OCI-LY1 (cell line): Measurements from ENCODE around the gene FILIP1.

ENCODE experiments used
- H2AFZ ChIP-seq: fragments of 200-600 bp; sonication (generic), shearing (Covaris generic); 2 replicates; pipeline ENCODE4 v1.6.0; 2014; ENCODE audit warnings: antibody characterized with exemption, mild to moderate bottlenecking, low read length
- H3F3A ChIP-seq: fragments of 200-600 bp; sonication (generic), shearing (Covaris generic); 2 replicates; pipeline ENCODE4 v1.6.0; 2014; ENCODE audit warnings: mild to moderate bottlenecking, antibody characterized with exemption, low read length, moderate library complexity; ENCODE audit not compliant: insufficient read depth
- H3K27ac ChIP-seq: fragments of 200-600 bp; sonication (generic); 2 replicates; pipeline ENCODE4 v1.5.1; 2014; ENCODE audit warnings: low read length, mixed run types, mild to moderate bottlenecking, low read depth; ENCODE audit not compliant: poor library complexity, severe bottlenecking
- H3K27me3 ChIP-seq: fragments of 200-600 bp; sonication (generic); 2 replicates; pipeline ENCODE4 v1.6.0; 2014; ENCODE audit warnings: antibody characterized with exemption, mild to moderate bottlenecking, low read length, moderate library complexity; ENCODE audit not compliant: insufficient read depth
- H3K36me3 ChIP-seq: fragments of 200-600 bp; sonication (generic); 2 replicates; pipeline ENCODE4 v1.6.1; 2014; ENCODE audit warnings: mild to moderate bottlenecking, antibody characterized with exemption, low read length, moderate library complexity, mixed read lengths; ENCODE audit not compliant: insufficient read depth
- H3K4me1 ChIP-seq: fragments of 200-600 bp; sonication (generic); 2 replicates; pipeline ENCODE4 v1.5.1; 2014; ENCODE audit warnings: mild to moderate bottlenecking, low read length, moderate library complexity; ENCODE audit not compliant: insufficient read depth, severe bottlenecking
- H3K4me2 ChIP-seq: fragments of 200-600 bp; sonication (generic), shearing (Covaris generic); 2 replicates; pipeline ENCODE4 v1.6.1; 2014; ENCODE audit warnings: low read length
- H3K4me3 ChIP-seq: fragments of 200-600 bp; sonication (generic); 2 replicates; pipeline ENCODE4 v1.5.1; 2014; ENCODE audit warnings: low read length, low read depth, mild to moderate bottlenecking, mixed read lengths; ENCODE audit not compliant: poor library complexity, severe bottlenecking
- H3K79me2 ChIP-seq: fragments of 200-600 bp; shearing (Covaris generic); 2 replicates; pipeline ENCODE4 v1.6.1; 2016; ENCODE audit warnings: mixed run types, low read length, mixed read lengths; ENCODE audit not compliant: insufficient read depth
- H3K9ac ChIP-seq: fragments of 200-600 bp; sonication (generic), shearing (Covaris generic); 2 replicates; pipeline ENCODE4 v1.6.1; 2014; ENCODE audit warnings: mild to moderate bottlenecking, low read length, mixed read lengths
- H3K9me2 ChIP-seq: fragments of 200-600 bp; sonication (generic), shearing (Covaris generic); 2 replicates; pipeline ENCODE4 v1.6.1; 2014; ENCODE audit warnings: low read depth, mild to moderate bottlenecking, low read length, mixed read lengths
- H3K9me3 ChIP-seq: fragments of 200-600 bp; shearing (Covaris generic); 2 replicates; pipeline ENCODE4 v1.6.1; 2014; ENCODE audit warnings: low read length, mixed read lengths
- H4K20me1 ChIP-seq: fragments of 200-600 bp; sonication (generic), shearing (Covaris generic); 2 replicates; pipeline ENCODE4 v1.6.0; 2016; ENCODE audit warnings: mild to moderate bottlenecking, low read length; ENCODE audit not compliant: insufficient read depth
- EZH2 ChIP-seq: fragments of 200-600 bp; sonication (generic), shearing (Covaris generic); IDR thresholded peaks from 2 replicates; pipeline ENCODE4 v1.8.0; 2017; ENCODE audit warnings: borderline replicate concordance, mixed run types, mild to moderate bottlenecking, antibody characterized with exemption, low read length, moderate library complexity, mixed read lengths
- TF ChIP-seq, protein P1 (sequence below): fragments of 200-600 bp; sonication (generic), shearing (Covaris generic); IDR thresholded peaks from 2 replicates; pipeline ENCODE4 v1.5.1; 2017; ENCODE audit warnings: mild to moderate bottlenecking, antibody characterized with exemption, low read length, moderate library complexity, mixed read lengths

Gene FILIP1

DNA sequence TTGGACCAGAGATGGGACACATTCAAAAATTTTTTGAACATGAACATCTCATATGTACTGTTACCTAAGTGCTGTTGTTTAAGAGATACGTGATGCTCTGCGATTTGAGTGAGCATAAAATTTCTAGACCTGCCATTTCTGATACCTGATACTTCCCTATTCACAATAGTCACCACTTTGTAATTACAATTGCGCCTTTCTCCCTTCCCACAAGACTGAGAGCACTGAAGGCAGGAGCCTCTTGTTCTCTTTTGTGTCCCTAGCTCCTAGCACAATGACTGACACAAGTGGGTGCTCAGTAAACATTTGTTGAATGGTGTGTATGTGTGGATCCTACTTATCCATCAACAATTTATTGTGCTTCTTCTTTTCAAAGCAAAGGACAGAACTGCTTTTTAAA is 116.2 kb downstream of the FILIP1 start:
- no peaks in the 10 kb centered on the region for H3K27me3 ChIP-seq
- no peaks in the 10 kb centered on the region for H3K9me3 ChIP-seq
- no peaks in the 10 kb centered on the region for H4K20me1 ChIP-seq
- no peak for TF ChIP-seq EZH2
- TF ChIP-seq, protein P1, sequence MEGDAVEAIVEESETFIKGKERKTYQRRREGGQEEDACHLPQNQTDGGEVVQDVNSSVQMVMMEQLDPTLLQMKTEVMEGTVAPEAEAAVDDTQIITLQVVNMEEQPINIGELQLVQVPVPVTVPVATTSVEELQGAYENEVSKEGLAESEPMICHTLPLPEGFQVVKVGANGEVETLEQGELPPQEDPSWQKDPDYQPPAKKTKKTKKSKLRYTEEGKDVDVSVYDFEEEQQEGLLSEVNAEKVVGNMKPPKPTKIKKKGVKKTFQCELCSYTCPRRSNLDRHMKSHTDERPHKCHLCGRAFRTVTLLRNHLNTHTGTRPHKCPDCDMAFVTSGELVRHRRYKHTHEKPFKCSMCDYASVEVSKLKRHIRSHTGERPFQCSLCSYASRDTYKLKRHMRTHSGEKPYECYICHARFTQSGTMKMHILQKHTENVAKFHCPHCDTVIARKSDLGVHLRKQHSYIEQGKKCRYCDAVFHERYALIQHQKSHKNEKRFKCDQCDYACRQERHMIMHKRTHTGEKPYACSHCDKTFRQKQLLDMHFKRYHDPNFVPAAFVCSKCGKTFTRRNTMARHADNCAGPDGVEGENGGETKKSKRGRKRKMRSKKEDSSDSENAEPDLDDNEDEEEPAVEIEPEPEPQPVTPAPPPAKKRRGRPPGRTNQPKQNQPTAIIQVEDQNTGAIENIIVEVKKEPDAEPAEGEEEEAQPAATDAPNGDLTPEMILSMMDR: no peak
- no peak overlapping the region for H3K4me2 ChIP-seq
- H3K4me3 ChIP-seq: no peak overlapping the region
- H2AFZ ChIP-seq: no peak overlapping the region
- H3K4me1 ChIP-seq: no peaks in the 10 kb centered on the region
- H3K9me2 ChIP-seq: no peaks in the 10 kb centered on the region
- H3K9ac ChIP-seq: no peak overlapping the region
- H3K36me3 ChIP-seq: no peaks in the 10 kb centered on the region
- H3K27ac ChIP-seq: no peak overlapping the region
- no peaks in the 10 kb centered on the region for H3F3A ChIP-seq
- H3K79me2 ChIP-seq: no peaks in the 10 kb centered on the region

- no peak overlapping the region for H3K9ac ChIP-seq
- H3K79me2 ChIP-seq: no peaks in the 10 kb centered on the region
- H3F3A ChIP-seq: no peaks in the 10 kb centered on the region
- H3K4me3 ChIP-seq: no peak overlapping the region
- no peak overlapping the region for H3K4me2 ChIP-seq
- no peaks in the 10 kb centered on the region for H3K9me2 ChIP-seq
- no peaks in the 10 kb centered on the region for H4K20me1 ChIP-seq
- H2AFZ ChIP-seq: no peak overlapping the region
- no peaks in the 10 kb centered on the region for H3K9me3 ChIP-seq
- no peaks in the 10 kb centered on the region for H3K36me3 ChIP-seq
- H3K27me3 ChIP-seq: no peaks in the 10 kb centered on the region
- no peaks in the 10 kb centered on the region for H3K4me1 ChIP-seq
- no peak overlapping the region for H3K27ac ChIP-seq
- TF ChIP-seq, protein P1: no peak
- TF ChIP-seq EZH2: no peak
These were observed 117.1 kb downstream of the FILIP1 start for GRCh38 chr6:75376347-75377024.

DNA sequence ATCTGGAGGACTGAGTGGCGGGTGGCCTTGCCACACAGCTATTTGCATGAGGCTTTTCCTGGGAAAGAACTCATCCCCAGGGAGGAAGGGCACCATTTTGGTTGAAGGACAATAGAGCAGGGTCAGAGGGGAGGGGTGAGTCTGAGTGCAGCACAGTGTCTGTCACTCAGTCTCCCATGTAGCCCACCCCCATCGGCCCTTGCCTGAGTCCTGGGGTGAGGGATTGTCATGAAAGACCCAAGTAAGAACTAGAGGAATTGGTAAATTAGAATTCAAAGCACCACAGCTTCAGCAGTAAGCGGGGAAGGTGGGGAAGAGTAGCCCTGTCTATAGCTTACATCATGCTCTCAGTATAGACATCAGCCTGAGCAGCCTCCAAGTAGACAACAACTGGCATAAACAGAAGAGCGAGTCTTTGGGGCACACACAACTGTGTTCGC is 118.6 kb downstream of the FILIP1 start:
- Histone ChIP-seq H3K4me1 (no peaks in the 10 kb centered on the region), H3K9me3 (no peaks in the 10 kb centered on the region), H3F3A (no peaks in the 10 kb centered on the region), H3K9ac (no peak overlapping the region), H3K9me2 (no peaks in the 10 kb centered on the region), H3K4me3 (no peak overlapping the region), H3K27ac (no peak overlapping the region), H3K36me3 (no peaks in the 10 kb centered on the region), H4K20me1 (no peaks in the 10 kb centered on the region), H3K4me2 (no peak overlapping the region), H2AFZ (no peak overlapping the region), H3K79me2 (no peaks in the 10 kb centered on the region), H3K27me3 (no peaks in the 10 kb centered on the region)
- TF ChIP-seq EZH2: no peak
- TF ChIP-seq, protein P1: no peak
